CD8-positive, alpha-beta memory T cell (primary cell): ENCODE results near the gene CHIC2. TPM values are rescaled to one million over a fixed set of nuclear protein-coding genes. Genes with fewer than 3 reads are reported as not detected.
"Not testable (repeated sequence)": the region's sequence is repeated elsewhere in the genome, so short reads cannot be mapped to it uniquely, and the experiment has no call there.

ENCODE experiments used
- CTCF ChIA-PET: fragments of 350-600 bp; sonication (Branson Sonifier 250); formaldehyde crosslinking; loops from one replicate; lab custom pipeline; 2021; ENCODE audit warnings: antibody characterized with exemption; lab: Charles Lee
- POLR2A ChIA-PET: fragments of 350-600 bp; sonication (Branson Sonifier 250); formaldehyde crosslinking; loops from one replicate; lab custom pipeline; 2021; ENCODE audit warnings: antibody characterized with exemption; lab: Charles Lee
- DNase-seq, 5 donors: peaks; one replicate each; pipeline versions ENCODE4 v3.0.0 to v3.0.0-alpha.2; 2020 to 2022; ENCODE audit warnings: mixed read lengths in 1 of 5
- H3K27ac ChIP-seq: one replicate; pipeline ENCODE4 v1.7.0; 2013; ENCODE audit warnings: low read depth, mild to moderate bottlenecking, low read length, moderate library complexity
- H3K27me3 ChIP-seq: 2 replicates; pipeline ENCODE4 v1.7.0; 2013; ENCODE audit warnings: low read length, mild to moderate bottlenecking; ENCODE audit not compliant: insufficient read depth, poor library complexity, severe bottlenecking
- H3K36me3 ChIP-seq: 2 replicates; pipeline ENCODE4 v1.7.0; 2013; ENCODE audit warnings: mild to moderate bottlenecking, low read length, moderate library complexity; ENCODE audit not compliant: insufficient read depth
- H3K4me1 ChIP-seq: 2 replicates; pipeline ENCODE4 v1.7.0; 2013; ENCODE audit warnings: mild to moderate bottlenecking, low read length, moderate library complexity; ENCODE audit not compliant: insufficient read depth
- H3K4me3 ChIP-seq: 2 replicates; pipeline ENCODE4 v1.7.0; 2013; ENCODE audit warnings: mild to moderate bottlenecking, low read length
- H3K9me3 ChIP-seq: 2 replicates; pipeline ENCODE4 v1.7.0; 2013; ENCODE audit warnings: mild to moderate bottlenecking, low read length
- H3K27ac Mint-ChIP-seq, 8 donors: one replicate each; pipeline ENCODE4 v1.8.0; 2020 to 2021; ENCODE audit warnings: mixed read lengths in 8 of 8, mild to moderate bottlenecking in 6 of 8, inconsistent platforms in 3 of 8, moderate library complexity in 3 of 8
- H3K27me3 Mint-ChIP-seq, 2 donors: one replicate each; pipeline ENCODE4 v1.8.0; 2020 to 2021; ENCODE audit warnings: mixed read lengths in 2 of 2, mild to moderate bottlenecking in 1 of 2, moderate library complexity in 1 of 2
- H3K36me3 Mint-ChIP-seq, 3 donors: one replicate each; pipeline ENCODE4 v1.8.0; 2020 to 2021; ENCODE audit warnings: mixed read lengths in 3 of 3, inconsistent platforms in 1 of 3, mild to moderate bottlenecking in 1 of 3
- H3K4me1 Mint-ChIP-seq, 3 donors: one replicate each; pipeline ENCODE4 v1.8.0; 2020 to 2021; ENCODE audit warnings: mixed read lengths in 3 of 3, inconsistent platforms in 1 of 3, mild to moderate bottlenecking in 1 of 3
- H3K4me3 Mint-ChIP-seq, 7 donors: one replicate each; pipeline ENCODE4 v1.8.0; 2020 to 2021; ENCODE audit warnings: mixed read lengths in 7 of 7, mild to moderate bottlenecking in 6 of 7, moderate library complexity in 4 of 7, inconsistent platforms in 2 of 7
- H3K9me3 Mint-ChIP-seq, 5 donors: one replicate each; pipeline ENCODE4 v1.8.0; 2020 to 2022; ENCODE audit warnings: mixed read lengths in 5 of 5, mild to moderate bottlenecking in 3 of 5, moderate library complexity in 2 of 5, inconsistent platforms in 1 of 5
- polyA plus RNA-seq: library from polyadenylated mRNA; unstranded; fragments of 300-500 nt; fragmentation: Illumina TruSeq; gene quantifications from one replicate; pipeline ENCODE4 v1.2.3, GENCODE V29; 2021
- total RNA-seq, 2 experiments: library from RNA; stranded (reverse); gene quantifications; one replicate each; pipeline ENCODE4 v1.2.3, GENCODE V29; 2021

Gene CHIC2
- total and polyA plus RNA-seq, 3 experiments from 2014 or later = 25.0 to 57.3 (median 27.9) TPM

DNA sequence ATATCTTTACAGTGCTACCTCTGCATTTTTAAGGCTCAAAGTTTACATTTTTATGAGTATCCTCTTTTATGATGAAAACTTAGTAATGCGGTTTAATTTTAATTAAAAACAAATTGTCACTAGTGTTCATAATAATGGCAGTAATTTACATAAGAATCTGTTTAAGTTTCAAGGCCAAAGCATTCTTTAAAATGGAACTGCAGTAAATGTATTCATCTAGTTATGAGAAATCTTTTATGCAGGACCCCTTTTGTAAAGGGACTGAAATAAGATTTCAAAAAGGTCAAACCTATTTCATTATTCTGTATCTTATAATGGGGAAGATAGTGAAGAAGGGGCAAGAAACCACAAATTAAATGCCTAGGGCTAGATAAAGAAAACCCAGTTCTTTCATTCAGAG is 37.1 kb downstream of the CHIC2 start:
- Histone ChIP-seq H3K9me3 (no peaks in the 10 kb centered on the region), H3K36me3 (no peaks in the 10 kb centered on the region), H3K4me1 (no peaks in the 10 kb centered on the region), H3K4me3 (no peak overlapping the region), H3K27ac (no peak overlapping the region), H3K27me3 (no peaks in the 10 kb centered on the region)
- H3K4me3 Mint-ChIP-seq = no peak overlapping the region
- peak overlapping the region in 1 of 8 donors; percentile 5 for H3K27ac Mint-ChIP-seq
- CTCF ChIA-PET = no interaction called here
- H3K9me3 Mint-ChIP-seq = no peaks in the 10 kb centered on the region
- H3K4me1 Mint-ChIP-seq = peaks cover 24 to 37% (median 35%) of the 10 kb centered on the region in 3 donors
- no peak for DNase-seq
- H3K27me3 Mint-ChIP-seq = no peaks in the 10 kb centered on the region
- peaks cover 0 to 12% (median 2%) of the 10 kb centered on the region in 3 donors for H3K36me3 Mint-ChIP-seq
- POLR2A ChIA-PET = no interaction called here

DNA sequence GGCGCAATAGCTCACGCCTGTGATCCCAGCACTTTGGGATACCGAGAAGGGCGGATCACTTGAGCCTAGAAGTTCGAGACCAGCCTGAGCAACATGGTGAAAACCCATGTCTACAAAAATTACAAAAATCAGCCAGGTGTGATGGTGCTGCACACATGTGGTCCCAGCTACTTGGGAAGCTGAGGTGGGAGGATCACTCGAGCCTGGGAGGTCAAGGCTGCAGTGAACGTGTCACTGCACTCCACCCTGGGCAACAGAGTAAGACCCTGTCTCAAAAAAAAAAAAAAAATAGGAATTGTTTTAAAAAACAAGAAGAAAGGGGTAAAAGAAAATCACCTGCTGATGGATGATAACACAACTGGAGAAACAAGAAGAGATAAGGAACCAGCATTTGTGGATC is 38.8 kb downstream of the CHIC2 start:
- no peaks in the 10 kb centered on the region for H3K4me1 ChIP-seq
- Mint-ChIP-seq H3K36me3 (peaks cover 0 to 6% (median 2%) of the 10 kb centered on the region in 3 donors), H3K9me3 (no peaks in the 10 kb centered on the region), H3K4me3 (no peak overlapping the region), H3K27me3 (no peaks in the 10 kb centered on the region), H3K27ac (no peak overlapping the region), H3K4me1 (peaks cover 21 to 31% (median 30%) of the 10 kb centered on the region in 3 donors)
- POLR2A ChIA-PET = interaction anchor here (0.6 kb wide), 1 partner anchor 17 kb away, joined by 8 read pairs; no protein-coding TSS in a partner anchor
- no peaks in the 10 kb centered on the region for H3K9me3 ChIP-seq
- H3K27me3 ChIP-seq = no peaks in the 10 kb centered on the region
- H3K4me3 ChIP-seq = no peak overlapping the region
- DNase-seq = no peak
- no peak overlapping the region for H3K27ac ChIP-seq
- CTCF ChIA-PET = no interaction called here
- H3K36me3 ChIP-seq = no peaks in the 10 kb centered on the region

DNA sequence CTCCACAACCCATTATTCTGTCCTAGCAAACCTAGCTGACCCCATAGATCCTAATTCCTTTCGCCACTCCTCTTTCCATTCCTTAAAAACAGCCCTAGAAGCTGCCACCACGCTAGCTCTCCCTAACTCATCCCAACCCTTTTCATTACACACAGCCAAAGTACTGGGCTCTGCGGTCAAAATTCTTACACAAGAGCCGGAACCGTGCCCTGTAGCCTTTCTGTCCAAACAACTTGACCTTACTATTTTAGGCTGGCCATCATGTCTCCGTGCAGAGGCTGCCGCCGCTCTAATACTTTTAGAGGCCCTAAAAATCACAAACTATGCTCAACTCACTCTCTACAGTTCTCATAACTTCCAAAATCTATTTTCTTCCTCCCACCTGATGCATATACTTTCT is 41.4 kb downstream of the CHIC2 start:
- H3K9me3 ChIP-seq, H3K36me3 ChIP-seq, POLR2A ChIA-PET, DNase-seq, CTCF ChIA-PET, H3K36me3 Mint-ChIP-seq, H3K27me3 ChIP-seq, H3K27me3 Mint-ChIP-seq, H3K27ac Mint-ChIP-seq, H3K4me3 ChIP-seq, H3K4me1 ChIP-seq, H3K27ac ChIP-seq, H3K9me3 Mint-ChIP-seq, H3K4me3 Mint-ChIP-seq: not testable (repeated sequence)
- H3K4me1 Mint-ChIP-seq = peaks cover 15 to 20% (median 16%) of the 10 kb centered on the region in 3 donors

DNA sequence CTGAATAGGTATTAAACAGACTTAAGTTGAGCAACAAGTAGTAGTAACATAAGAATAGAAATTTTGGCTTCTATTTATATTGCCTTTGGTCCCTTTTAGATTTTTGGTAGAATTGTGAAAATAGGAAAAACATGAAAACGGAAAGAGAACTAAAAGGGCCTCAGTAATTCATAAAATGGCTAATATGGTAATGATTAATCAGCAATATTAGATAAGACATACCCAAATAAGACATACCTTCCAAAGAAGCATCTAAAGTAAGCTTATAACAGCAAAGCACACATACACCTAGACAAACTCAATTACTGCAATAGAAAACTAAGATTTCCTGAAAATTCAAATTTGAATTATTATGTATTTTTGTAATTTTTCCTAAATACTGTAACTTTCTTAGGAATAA is 46.4 kb downstream of the CHIC2 start:
- peaks cover 0 to 16% (median 1%) of the 10 kb centered on the region in 3 donors for H3K36me3 Mint-ChIP-seq
- H3K4me3 Mint-ChIP-seq = no peak overlapping the region

DNA sequence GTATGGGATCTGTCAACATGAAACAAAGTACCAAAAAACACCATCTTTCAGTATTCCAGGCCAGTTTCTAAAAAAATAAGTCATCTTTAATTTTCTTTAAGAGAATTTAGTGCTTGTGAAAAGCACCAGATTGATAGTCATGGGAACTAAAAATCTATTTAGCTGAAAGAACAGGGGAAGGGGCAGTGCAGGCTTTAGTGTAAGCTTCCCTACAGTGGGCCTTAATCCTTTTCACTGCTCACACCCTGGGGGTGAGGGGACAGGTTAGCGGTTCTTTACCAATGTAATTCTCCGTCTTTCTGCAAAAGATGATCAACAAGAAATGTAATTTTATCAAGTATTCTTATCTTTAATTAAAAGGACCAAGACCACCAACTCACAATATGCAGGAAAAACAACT is 47.1 kb downstream of the CHIC2 start:
- H3K4me3 Mint-ChIP-seq = no peak overlapping the region
- CTCF ChIA-PET = no interaction called here
- POLR2A ChIA-PET = no interaction called here
- no peak overlapping the region for H3K4me3 ChIP-seq
- no peaks in the 10 kb centered on the region for H3K9me3 Mint-ChIP-seq
- H3K36me3 ChIP-seq = no peaks in the 10 kb centered on the region
- no peak overlapping the region for H3K27ac ChIP-seq
- peak overlapping the region in 3 of 8 donors; percentile 3 to 21 (median 9) for H3K27ac Mint-ChIP-seq
- no peaks in the 10 kb centered on the region for H3K27me3 ChIP-seq
- no peaks in the 10 kb centered on the region for H3K4me1 ChIP-seq
- no peaks in the 10 kb centered on the region for H3K9me3 ChIP-seq
- peaks cover 0 to 22% (median 3%) of the 10 kb centered on the region in 3 donors for H3K36me3 Mint-ChIP-seq
- peaks cover 24 to 44% (median 31%) of the 10 kb centered on the region in 3 donors for H3K4me1 Mint-ChIP-seq
- no peak for DNase-seq
- no peaks in the 10 kb centered on the region for H3K27me3 Mint-ChIP-seq

More for the DNA sequence above, 46.4 kb downstream of the CHIC2 start:
- DNase-seq = no peak
- peak overlapping the region in 1 of 8 donors; percentile 9 for H3K27ac Mint-ChIP-seq
- Histone ChIP-seq H3K27ac (no peak overlapping the region), H3K4me3 (no peak overlapping the region), H3K27me3 (no peaks in the 10 kb centered on the region), H3K4me1 (no peaks in the 10 kb centered on the region), H3K36me3 (no peaks in the 10 kb centered on the region), H3K9me3 (no peaks in the 10 kb centered on the region)
- POLR2A ChIA-PET = no interaction called here
- H3K27me3 Mint-ChIP-seq = no peaks in the 10 kb centered on the region
- CTCF ChIA-PET = no interaction called here
- H3K9me3 Mint-ChIP-seq = no peaks in the 10 kb centered on the region
- H3K4me1 Mint-ChIP-seq = peaks cover 20 to 44% (median 31%) of the 10 kb centered on the region in 3 donors

DNA sequence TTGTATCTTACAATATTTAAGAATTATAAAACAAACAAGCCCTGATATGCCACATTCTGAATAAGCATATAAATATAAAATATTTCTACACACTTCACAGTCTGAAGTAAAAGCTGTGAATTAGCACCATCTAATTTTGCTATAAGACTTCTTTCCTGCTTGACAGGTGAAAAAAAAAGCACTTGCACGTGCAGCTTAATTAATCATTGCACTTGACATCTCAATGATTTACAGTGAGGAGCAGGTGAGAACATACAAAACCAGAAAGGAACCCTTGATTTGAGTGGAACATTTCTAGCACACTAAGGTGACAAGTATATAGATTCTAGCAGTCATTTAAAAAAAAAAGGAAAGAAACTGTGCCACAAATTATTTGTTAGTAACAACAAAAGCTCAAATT is 47.9 kb downstream of the CHIC2 start:
- Histone ChIP-seq H3K4me1 (no peaks in the 10 kb centered on the region), H3K27me3 (no peaks in the 10 kb centered on the region), H3K4me3 (no peak overlapping the region), H3K36me3 (no peaks in the 10 kb centered on the region), H3K27ac (no peak overlapping the region), H3K9me3 (no peaks in the 10 kb centered on the region)
- H3K27me3 Mint-ChIP-seq = no peaks in the 10 kb centered on the region
- peak overlapping the region in 2 of 8 donors; percentile 4 to 20 for H3K27ac Mint-ChIP-seq
- CTCF ChIA-PET = no interaction called here
- DNase-seq = no peak
- peaks cover 24 to 44% (median 32%) of the 10 kb centered on the region in 3 donors for H3K4me1 Mint-ChIP-seq
- no peaks in the 10 kb centered on the region for H3K9me3 Mint-ChIP-seq
- peaks cover 0 to 22% (median 3%) of the 10 kb centered on the region in 3 donors for H3K36me3 Mint-ChIP-seq
- no peak overlapping the region for H3K4me3 Mint-ChIP-seq
- POLR2A ChIA-PET = no interaction called here

DNA sequence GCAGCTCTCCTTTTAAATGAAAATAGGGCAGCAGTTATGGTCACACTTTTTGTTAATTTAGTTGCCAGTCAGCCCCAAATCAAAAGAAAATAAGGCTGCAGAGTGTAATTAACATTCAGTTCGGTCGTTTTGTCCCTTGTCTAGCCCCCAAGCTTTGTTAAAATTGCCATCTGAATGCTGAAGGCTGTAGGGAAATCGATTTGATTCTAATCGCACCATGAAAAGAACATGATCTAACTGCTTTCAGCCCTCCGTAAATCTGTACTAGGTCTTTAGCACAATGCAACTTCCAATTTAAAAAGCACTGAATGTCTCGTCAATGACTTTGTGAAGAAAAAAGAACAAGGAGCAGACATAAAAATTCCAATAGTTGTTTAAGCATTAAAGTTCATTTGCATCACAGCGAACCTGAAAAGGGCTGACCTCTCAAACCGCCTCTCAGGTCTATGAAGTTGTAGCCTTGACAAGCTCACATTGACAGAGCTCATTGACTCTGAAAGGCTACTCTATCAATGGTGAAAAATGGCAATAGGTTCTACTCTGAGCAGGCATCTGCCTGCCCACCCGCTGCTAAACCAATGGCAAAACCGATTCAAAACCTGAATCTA is 48.9 kb downstream of the CHIC2 start:
- no peaks in the 10 kb centered on the region for H3K36me3 ChIP-seq
- peaks cover 27 to 45% (median 32%) of the 10 kb centered on the region in 3 donors for H3K4me1 Mint-ChIP-seq
- DNase-seq = no peak
- H3K4me3 ChIP-seq = no peak overlapping the region
- no peak overlapping the region for H3K27ac ChIP-seq
- H3K27me3 ChIP-seq = no peaks in the 10 kb centered on the region
- no peaks in the 10 kb centered on the region for H3K9me3 ChIP-seq
- H3K4me1 ChIP-seq = no peaks in the 10 kb centered on the region
- no peaks in the 10 kb centered on the region for H3K27me3 Mint-ChIP-seq
- H3K36me3 Mint-ChIP-seq = peaks cover 0 to 28% (median 3%) of the 10 kb centered on the region in 3 donors
- no peak overlapping the region for H3K27ac Mint-ChIP-seq
- POLR2A ChIA-PET = no interaction called here
- CTCF ChIA-PET = no interaction called here
- no peak overlapping the region for H3K4me3 Mint-ChIP-seq
- no peaks in the 10 kb centered on the region for H3K9me3 Mint-ChIP-seq

DNA sequence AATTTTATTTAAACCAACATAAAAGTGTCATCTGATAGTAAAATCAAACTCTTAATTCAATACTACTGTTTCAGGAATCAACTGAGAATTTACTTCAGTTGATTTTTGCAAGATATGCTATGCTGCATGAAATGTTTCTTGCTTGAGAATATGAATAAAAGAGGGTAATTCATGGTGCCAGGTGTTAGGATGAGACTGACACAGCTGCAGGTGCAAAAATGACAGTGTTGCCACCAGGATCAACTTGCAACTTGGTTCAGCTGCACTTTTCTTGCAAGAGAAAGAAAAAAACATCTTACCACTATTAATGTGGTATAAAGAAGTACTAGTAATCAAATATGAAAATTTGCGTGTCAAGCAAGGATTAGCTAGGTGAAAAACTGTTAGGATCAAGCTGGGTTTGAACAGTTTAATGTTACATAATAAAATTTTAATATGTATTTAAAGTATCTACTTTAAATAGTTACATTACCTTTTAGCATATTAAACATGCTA is 49.7 kb downstream of the CHIC2 start:
- ChIA-PET CTCF (no interaction called here), POLR2A (no interaction called here)
- no peak for DNase-seq
- Mint-ChIP-seq H3K27me3 (no peaks in the 10 kb centered on the region), H3K9me3 (no peaks in the 10 kb centered on the region), H3K4me3 (no peak overlapping the region), H3K4me1 (peaks cover 31 to 49% (median 32%) of the 10 kb centered on the region in 3 donors), H3K36me3 (peaks cover 0 to 35% (median 5%) of the 10 kb centered on the region in 3 donors), H3K27ac (peak overlapping the region in 1 of 8 donors; percentile 36)
- Histone ChIP-seq H3K27ac (no peak overlapping the region), H3K27me3 (no peaks in the 10 kb centered on the region), H3K4me1 (no peaks in the 10 kb centered on the region), H3K36me3 (no peaks in the 10 kb centered on the region), H3K9me3 (no peaks in the 10 kb centered on the region), H3K4me3 (no peak overlapping the region)
